H9 (cell line): ENCODE results near the gene IVL. TPM values are rescaled to one million over a fixed set of nuclear protein-coding genes. Genes with fewer than 3 reads are reported as not detected.

Experiments used
- DNase-seq: peaks from one replicate; pipeline ENCODE4 v3.0.0-alpha.2; 2017
- H2AFZ ChIP-seq: one replicate; pipeline ENCODE4 v1.6.1; 2013; ENCODE audit warnings: mild to moderate bottlenecking, low read length, control low read depth, moderate library complexity
- H2AK5ac ChIP-seq: 2 replicates; pipeline ENCODE4 v1.6.1; 2013; ENCODE audit warnings: low read length, control low read depth, mixed read lengths; ENCODE audit not compliant: insufficient read length
- H2BK120ac ChIP-seq: one replicate; pipeline ENCODE4 v1.6.1; 2013; ENCODE audit warnings: low read depth, mild to moderate bottlenecking, low read length, control low read depth, inconsistent platforms; ENCODE audit not compliant: poor library complexity, severe bottlenecking
- H2BK12ac ChIP-seq: 2 replicates; pipeline ENCODE4 v1.6.1; 2013; ENCODE audit warnings: low read length, control low read depth, mixed read lengths, low read depth; ENCODE audit not compliant: insufficient read length
- H2BK15ac ChIP-seq: 2 replicates; pipeline ENCODE4 v1.6.1; 2013; ENCODE audit warnings: low read depth, low read length, control low read depth
- H2BK20ac ChIP-seq: one replicate; pipeline ENCODE4 v1.6.1; 2013; ENCODE audit warnings: low read depth, mild to moderate bottlenecking, low read length, control low read depth, inconsistent platforms; ENCODE audit not compliant: poor library complexity, severe bottlenecking
- H2BK5ac ChIP-seq: 2 replicates; pipeline ENCODE4 v1.6.1; 2013; ENCODE audit warnings: low read length, control low read depth, mixed read lengths; ENCODE audit not compliant: insufficient read length
- H3K14ac ChIP-seq: 2 replicates; pipeline ENCODE4 v1.6.1; 2013; ENCODE audit warnings: low read length, control low read depth; ENCODE audit not compliant: insufficient read depth
- H3K18ac ChIP-seq: 2 replicates; pipeline ENCODE4 v1.6.1; 2013; ENCODE audit warnings: low read depth, mild to moderate bottlenecking, mixed read lengths, low read length, control low read depth; ENCODE audit not compliant: insufficient read length
- H3K23ac ChIP-seq: 2 replicates; pipeline ENCODE4 v1.6.1; 2013; ENCODE audit warnings: low read length, control low read depth, mixed read lengths, low read depth; ENCODE audit not compliant: insufficient read length
- H3K23me2 ChIP-seq: 2 replicates; pipeline ENCODE4 v1.6.1; 2013; ENCODE audit warnings: low read depth, mild to moderate bottlenecking, mixed read lengths, low read length, control low read depth; ENCODE audit not compliant: insufficient read length, poor library complexity, severe bottlenecking
- H3K27ac ChIP-seq: 2 replicates; pipeline ENCODE4 v1.5.1; 2013; ENCODE audit warnings: low read length, control low read depth, mixed read lengths, low read depth; ENCODE audit not compliant: insufficient read length
- H3K27me3 ChIP-seq: 2 replicates; pipeline ENCODE4 v1.6.1; 2013; ENCODE audit warnings: low read length, control low read depth, inconsistent platforms; ENCODE audit not compliant: insufficient read depth
- H3K4ac ChIP-seq: 2 replicates; pipeline ENCODE4 v1.6.1; 2013; ENCODE audit warnings: low read depth, mild to moderate bottlenecking, control low read depth, inconsistent platforms, low read length, moderate library complexity
- H3K4me1 ChIP-seq: 2 replicates; pipeline ENCODE4 v1.6.1; 2013; ENCODE audit warnings: low read length, control low read depth, inconsistent platforms; ENCODE audit not compliant: insufficient read depth
- H3K4me2 ChIP-seq: 2 replicates; pipeline ENCODE4 v1.6.1; 2013; ENCODE audit warnings: low read length, control low read depth, mixed read lengths; ENCODE audit not compliant: insufficient read length, insufficient read depth
- H3K56ac ChIP-seq: 2 replicates; pipeline ENCODE4 v1.6.1; 2013; ENCODE audit warnings: low read depth, mild to moderate bottlenecking, mixed read lengths, low read length, control low read depth; ENCODE audit not compliant: insufficient read length
- H3K79me1 ChIP-seq: 2 replicates; pipeline ENCODE4 v1.6.1; 2013; ENCODE audit warnings: low read depth, mild to moderate bottlenecking, moderate library complexity, low read length, control low read depth, inconsistent platforms; ENCODE audit not compliant: insufficient read depth, poor library complexity, severe bottlenecking
- H3K79me2 ChIP-seq: 2 replicates; pipeline ENCODE4 v1.6.1; 2013; ENCODE audit warnings: low read length, control low read depth, inconsistent platforms; ENCODE audit not compliant: insufficient read depth
- H3K9ac ChIP-seq: 2 replicates; pipeline ENCODE4 v1.6.1; 2013; ENCODE audit warnings: low read length, control low read depth, mixed read lengths; ENCODE audit not compliant: insufficient read length; ENCODE audit errors: extremely low read depth
- H3K9me3 ChIP-seq: one replicate; pipeline ENCODE4 v1.6.1; 2013; ENCODE audit warnings: low read depth, low read length, inconsistent platforms; ENCODE audit not compliant: control insufficient read depth
- H3T11ph ChIP-seq: one replicate; pipeline ENCODE4 v1.6.1; 2013; ENCODE audit warnings: mild to moderate bottlenecking, low read length, control low read depth, inconsistent platforms
- H4K20me1 ChIP-seq: one replicate; pipeline ENCODE4 v1.6.1; 2013; ENCODE audit not compliant: control insufficient read depth, insufficient read length, insufficient read depth
- H4K5ac ChIP-seq: 2 replicates; pipeline ENCODE4 v1.6.1; 2013; ENCODE audit warnings: low read depth, mild to moderate bottlenecking, mixed read lengths, low read length, control low read depth; ENCODE audit not compliant: insufficient read length
- H4K8ac ChIP-seq: replicated peaks from 2 replicates; pipeline ENCODE4 v1.6.1; 2013; ENCODE audit warnings: low read length, control low read depth, mixed read lengths, low read depth; ENCODE audit not compliant: insufficient read length
- H4K91ac ChIP-seq: 2 replicates; pipeline ENCODE4 v1.6.1; 2013; ENCODE audit warnings: low read depth, mild to moderate bottlenecking, moderate library complexity, mixed read lengths, low read length, control low read depth; ENCODE audit not compliant: insufficient read length
- H3K27ac Mint-ChIP-seq, 3 experiments: 2 replicates in 2 of 3; 3 replicates in 1 of 3; pipeline ENCODE4 v1.8.0; 2020 to 2021; ENCODE audit warnings: mixed read lengths in 3 of 3, mild to moderate bottlenecking in 1 of 3, moderate library complexity in 1 of 3
- H3K27me3 Mint-ChIP-seq: 2 replicates; pipeline ENCODE4 v1.8.0; 2021; ENCODE audit warnings: low read depth, mild to moderate bottlenecking, moderate library complexity, mixed read lengths
- H3K36me3 Mint-ChIP-seq, 3 experiments: 2 replicates in 2 of 3; 3 replicates in 1 of 3; pipeline ENCODE4 v1.8.0; 2020 to 2021; ENCODE audit warnings: low read depth in 3 of 3, mixed read lengths in 3 of 3; ENCODE audit not compliant: insufficient read depth in 1 of 3
- H3K4me1 Mint-ChIP-seq, 2 experiments: 2 replicates each; pipeline ENCODE4 v1.8.0; 2020; ENCODE audit warnings: mixed read lengths in 2 of 2
- H3K4me3 Mint-ChIP-seq, 2 experiments: 2 replicates in 1 of 2; 3 replicates in 1 of 2; pipeline ENCODE4 v1.8.0; 2020 to 2021; ENCODE audit warnings: mild to moderate bottlenecking in 2 of 2, mixed read lengths in 2 of 2, moderate library complexity in 1 of 2
- H3K9me3 Mint-ChIP-seq, 2 experiments: 2 replicates in 1 of 2; 3 replicates in 1 of 2; pipeline ENCODE4 v1.8.0; 2020; ENCODE audit warnings: mild to moderate bottlenecking in 2 of 2, mixed read lengths in 2 of 2, moderate library complexity in 1 of 2
- total RNA-seq: library from RNA; stranded (reverse); gene quantifications from 2 replicates; pipeline ENCODE4 v1.2.1, GENCODE V29; 2021
- TF ChIP-seq, protein P1 (sequence below): fragments of 200-600 bp; sonication (generic); conservative IDR thresholded peaks from 3 replicates; pipeline ENCODE4 v1.8.0; 2021; ENCODE audit warnings: antibody characterized with exemption, mild to moderate bottlenecking

The IVL gene
- total RNA-seq, 1 experiment from 2014 or later: not detected

DNA sequence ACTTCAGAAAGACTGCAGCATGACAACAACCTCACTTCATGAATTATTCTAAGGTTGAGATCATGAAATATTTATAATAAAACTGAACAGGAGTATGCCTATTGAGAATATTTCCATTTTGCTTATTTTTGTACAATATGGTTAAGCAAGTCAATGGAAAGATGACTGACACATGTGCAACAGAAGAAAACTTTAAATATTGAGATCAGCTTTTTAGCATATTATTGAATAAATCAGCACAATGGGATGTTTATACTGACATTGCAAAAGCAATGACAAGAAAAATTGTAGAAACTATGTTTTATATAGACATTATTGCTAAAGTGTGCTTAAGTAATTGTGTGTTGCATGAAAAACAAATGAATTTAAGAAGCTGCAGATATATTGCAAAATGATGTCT, 43.9 kb upstream of the IVL start:
- Histone ChIP-seq H3K9me3 (peaks cover 56% of the 10 kb centered on the region), H4K5ac (no peak overlapping the region), H3K79me1 (no peaks in the 10 kb centered on the region), H4K91ac (no peak overlapping the region), H3K4me1 (no peaks in the 10 kb centered on the region), H4K20me1 (no peaks in the 10 kb centered on the region), H2BK5ac (no peak overlapping the region), H3K27me3 (no peaks in the 10 kb centered on the region), H2AFZ (no peak overlapping the region), H3K9ac (no peak overlapping the region), H2BK12ac (no peak overlapping the region), H3K4me2 (no peak overlapping the region), H4K8ac (no peak overlapping the region), H3K18ac (no peak overlapping the region), H3K79me2 (no peaks in the 10 kb centered on the region), H3K56ac (no peak overlapping the region), H2BK15ac (no peak overlapping the region), H3T11ph (no peak overlapping the region), H3K14ac (no peak overlapping the region), H2BK20ac (no peak overlapping the region), H3K23ac (no peak overlapping the region), H2BK120ac (no peak overlapping the region), H3K27ac (no peak overlapping the region), H2AK5ac (no peak overlapping the region), H3K4ac (no peak overlapping the region), H3K23me2 (no peaks in the 10 kb centered on the region)
- Mint-ChIP-seq H3K4me3 (no peak overlapping the region), H3K9me3 (peaks cover 38 to 39% of the 10 kb centered on the region in 2 experiments), H3K36me3 (peaks cover 0 to 12% (median 6%) of the 10 kb centered on the region in 3 experiments; a peak in 4 of 7 replicates), H3K4me1 (no peaks in the 10 kb centered on the region), H3K27me3 (no peaks in the 10 kb centered on the region), H3K27ac (no peak overlapping the region)
- TF ChIP-seq, protein P1, sequence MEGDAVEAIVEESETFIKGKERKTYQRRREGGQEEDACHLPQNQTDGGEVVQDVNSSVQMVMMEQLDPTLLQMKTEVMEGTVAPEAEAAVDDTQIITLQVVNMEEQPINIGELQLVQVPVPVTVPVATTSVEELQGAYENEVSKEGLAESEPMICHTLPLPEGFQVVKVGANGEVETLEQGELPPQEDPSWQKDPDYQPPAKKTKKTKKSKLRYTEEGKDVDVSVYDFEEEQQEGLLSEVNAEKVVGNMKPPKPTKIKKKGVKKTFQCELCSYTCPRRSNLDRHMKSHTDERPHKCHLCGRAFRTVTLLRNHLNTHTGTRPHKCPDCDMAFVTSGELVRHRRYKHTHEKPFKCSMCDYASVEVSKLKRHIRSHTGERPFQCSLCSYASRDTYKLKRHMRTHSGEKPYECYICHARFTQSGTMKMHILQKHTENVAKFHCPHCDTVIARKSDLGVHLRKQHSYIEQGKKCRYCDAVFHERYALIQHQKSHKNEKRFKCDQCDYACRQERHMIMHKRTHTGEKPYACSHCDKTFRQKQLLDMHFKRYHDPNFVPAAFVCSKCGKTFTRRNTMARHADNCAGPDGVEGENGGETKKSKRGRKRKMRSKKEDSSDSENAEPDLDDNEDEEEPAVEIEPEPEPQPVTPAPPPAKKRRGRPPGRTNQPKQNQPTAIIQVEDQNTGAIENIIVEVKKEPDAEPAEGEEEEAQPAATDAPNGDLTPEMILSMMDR: no peak
- no peak for DNase-seq
